ENCODE data around the gene CST7. TPM values are rescaled to one million over a fixed set of nuclear protein-coding genes. Genes with fewer than 3 reads are reported as not detected.

CST7 gene
- total RNA-seq, 1 donor from 2014 or later: 115 TPM

- no peaks in the 10 kb centered on the region for H3K9me3 Mint-ChIP-seq
- intact Hi-C loops (cut with micrococcal nuclease): no loop called here
- H3K27me3 Mint-ChIP-seq (ENCODE audit: low read depth): no peaks in the 10 kb centered on the region
- peak overlapping the region; percentile 43 for H3K27ac Mint-ChIP-seq
- peaks cover 23% of the 10 kb centered on the region for H3K4me1 Mint-ChIP-seq (ENCODE audit: low read depth)
- peaks cover 87% of the 10 kb centered on the region for H3K36me3 Mint-ChIP-seq (ENCODE audit: low read depth)
- no peak overlapping the region for H3K4me3 Mint-ChIP-seq (ENCODE audit: low read depth)
- DNase-seq (ENCODE audit: low spot score): no peak
Measured at GRCh38 chr20:24965065-24965919, 16.2 kb downstream of the CST7 start.

- Mint-ChIP-seq H3K36me3 (ENCODE audit: low read depth) (peaks cover 85% of the 10 kb centered on the region), H3K4me3 (ENCODE audit: low read depth) (no peak overlapping the region), H3K4me1 (ENCODE audit: low read depth) (peaks cover 15% of the 10 kb centered on the region), H3K27me3 (ENCODE audit: low read depth) (no peaks in the 10 kb centered on the region), H3K27ac (no peak overlapping the region), H3K9me3 (no peaks in the 10 kb centered on the region)
- intact Hi-C loops (cut with micrococcal nuclease): no loop called here
- no peak for DNase-seq (ENCODE audit: low spot score)
Measured at GRCh38 chr20:24966317-24967012, 17.4 kb downstream of the CST7 start.

DNA sequence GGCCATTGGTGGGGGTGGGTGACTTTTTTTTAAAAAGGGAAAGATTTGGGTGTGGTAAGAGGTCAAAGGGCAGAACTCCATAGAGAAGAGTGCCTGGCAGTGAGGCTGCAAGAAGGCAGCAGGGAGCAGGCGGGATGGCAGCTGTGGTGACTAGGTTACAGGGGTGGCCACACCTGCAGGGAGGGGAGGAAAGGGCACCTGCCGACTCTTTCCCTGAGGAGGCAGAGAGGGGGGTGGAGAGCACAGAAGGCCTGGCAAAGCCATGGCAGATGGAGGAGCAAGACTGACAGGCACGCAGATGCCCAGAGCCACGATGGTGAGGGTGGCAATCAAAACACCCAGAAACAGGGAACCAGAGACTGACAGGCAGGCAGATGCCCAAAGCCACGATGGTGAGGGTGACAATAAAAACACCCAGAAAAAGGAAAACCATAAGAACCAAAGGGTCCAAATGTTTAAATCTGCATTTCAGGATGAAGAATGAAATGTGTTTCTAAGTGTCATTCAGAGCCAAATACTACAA lies 19.3 kb downstream of the CST7 start:
- no peak overlapping the region for H3K27ac Mint-ChIP-seq
- intact Hi-C loops (cut with micrococcal nuclease): no loop called here
- no peak for DNase-seq (ENCODE audit: low spot score)
- no peaks in the 10 kb centered on the region for H3K27me3 Mint-ChIP-seq (ENCODE audit: low read depth)
- peaks cover 9% of the 10 kb centered on the region for H3K4me1 Mint-ChIP-seq (ENCODE audit: low read depth)
- H3K36me3 Mint-ChIP-seq (ENCODE audit: low read depth): peaks cover 77% of the 10 kb centered on the region
- H3K9me3 Mint-ChIP-seq: no peaks in the 10 kb centered on the region
- no peak overlapping the region for H3K4me3 Mint-ChIP-seq (ENCODE audit: low read depth)

- Mint-ChIP-seq H3K27ac (no peak overlapping the region), H3K4me1 (ENCODE audit: low read depth) (peaks cover 5% of the 10 kb centered on the region), H3K4me3 (ENCODE audit: low read depth) (no peak overlapping the region), H3K36me3 (ENCODE audit: low read depth) (peaks cover 82% of the 10 kb centered on the region), H3K27me3 (ENCODE audit: low read depth) (no peaks in the 10 kb centered on the region), H3K9me3 (no peaks in the 10 kb centered on the region)
- intact Hi-C loops (cut with micrococcal nuclease): no loop called here
- no peak for DNase-seq (ENCODE audit: low spot score)
Measured at GRCh38 chr20:24969186-24970029, 20.3 kb downstream of the CST7 start.

DNA sequence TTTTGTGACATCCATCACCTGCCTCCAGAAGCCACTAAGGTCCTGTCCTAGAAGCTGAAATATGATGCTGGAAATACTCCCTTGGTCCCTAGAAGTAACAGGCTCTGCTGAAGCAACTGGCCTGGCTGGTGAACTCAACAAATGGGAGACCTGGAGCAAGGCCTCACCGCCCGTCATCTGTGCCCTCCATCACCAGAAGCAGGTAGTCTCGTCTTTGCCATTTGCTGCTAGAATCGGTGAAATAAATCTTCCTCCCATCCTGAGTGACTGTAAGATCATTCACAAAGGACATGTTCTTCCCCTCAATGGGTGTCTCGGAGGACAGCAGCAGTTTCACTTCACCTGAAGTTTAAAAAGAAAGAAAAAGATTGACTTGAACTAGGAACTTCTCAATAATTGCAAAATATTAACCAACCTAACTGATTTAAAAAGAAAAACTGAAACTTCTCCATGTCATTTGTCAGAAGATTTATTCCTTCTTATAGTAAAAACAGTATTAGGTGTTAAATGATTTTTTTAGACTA lies 21.0 kb downstream of the CST7 start:
- Mint-ChIP-seq H3K27ac (no peak overlapping the region), H3K4me3 (ENCODE audit: low read depth) (no peak overlapping the region), H3K4me1 (ENCODE audit: low read depth) (peaks cover under 1% of the 10 kb centered on the region), H3K27me3 (ENCODE audit: low read depth) (no peaks in the 10 kb centered on the region), H3K9me3 (peaks cover 3% of the 10 kb centered on the region), H3K36me3 (ENCODE audit: low read depth) (peaks cover 82% of the 10 kb centered on the region)
- no peak for DNase-seq (ENCODE audit: low spot score)
- intact Hi-C loops (cut with micrococcal nuclease): no loop called here

- peaks cover 82% of the 10 kb centered on the region for H3K36me3 Mint-ChIP-seq (ENCODE audit: low read depth)
- H3K4me1 Mint-ChIP-seq (ENCODE audit: low read depth): peaks cover 1% of the 10 kb centered on the region
- no peak for DNase-seq (ENCODE audit: low spot score)
- no peaks in the 10 kb centered on the region for H3K27me3 Mint-ChIP-seq (ENCODE audit: low read depth)
- intact Hi-C loops (cut with micrococcal nuclease): no loop called here
- H3K27ac Mint-ChIP-seq: no peak overlapping the region
- H3K4me3 Mint-ChIP-seq (ENCODE audit: low read depth): no peak overlapping the region
- H3K9me3 Mint-ChIP-seq: peaks cover 10% of the 10 kb centered on the region
Measured at GRCh38 chr20:24970754-24971153, 21.7 kb downstream of the CST7 start.

DNA sequence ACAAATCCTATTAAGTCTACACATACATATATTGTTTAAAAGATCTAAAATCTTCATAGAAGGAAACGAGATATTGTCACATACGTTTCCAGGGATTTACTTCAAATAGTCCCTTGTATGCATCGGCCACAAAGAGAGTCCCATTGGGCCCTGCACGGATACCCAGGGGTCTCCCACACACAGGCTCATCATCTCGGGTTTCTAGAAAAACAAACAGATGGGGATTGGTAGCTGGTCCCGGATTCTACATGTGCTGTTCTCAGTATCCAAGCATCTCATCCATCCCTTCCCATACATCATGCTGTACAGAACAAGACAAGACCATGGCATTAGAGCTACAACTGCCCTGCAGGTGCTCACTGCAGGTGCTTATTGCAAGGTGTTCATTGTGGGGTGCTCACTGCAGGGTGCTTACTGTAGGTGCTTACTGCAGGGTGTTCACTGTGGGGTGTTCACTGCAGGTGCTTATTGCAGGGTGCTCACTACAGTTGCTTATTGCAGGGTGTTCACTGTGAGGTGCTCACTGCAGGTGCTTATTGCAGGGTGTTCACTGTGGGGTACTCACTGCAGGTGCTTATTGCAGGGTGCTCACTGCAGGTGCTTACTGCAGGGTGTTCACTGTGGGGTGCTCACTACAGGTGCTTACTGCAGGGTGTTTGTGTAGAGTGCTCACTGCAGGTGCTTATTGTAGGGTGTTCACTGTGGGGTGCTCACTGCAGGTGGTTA lies 22.5 kb downstream of the CST7 start:
- Mint-ChIP-seq H3K36me3 (ENCODE audit: low read depth) (peaks cover 82% of the 10 kb centered on the region), H3K4me1 (ENCODE audit: low read depth) (peaks cover 1% of the 10 kb centered on the region), H3K9me3 (peaks cover 18% of the 10 kb centered on the region), H3K27ac (no peak overlapping the region), H3K4me3 (ENCODE audit: low read depth) (no peak overlapping the region), H3K27me3 (ENCODE audit: low read depth) (no peaks in the 10 kb centered on the region)
- no peak for DNase-seq (ENCODE audit: low spot score)
- intact Hi-C loops (cut with micrococcal nuclease): no loop called here

DNA sequence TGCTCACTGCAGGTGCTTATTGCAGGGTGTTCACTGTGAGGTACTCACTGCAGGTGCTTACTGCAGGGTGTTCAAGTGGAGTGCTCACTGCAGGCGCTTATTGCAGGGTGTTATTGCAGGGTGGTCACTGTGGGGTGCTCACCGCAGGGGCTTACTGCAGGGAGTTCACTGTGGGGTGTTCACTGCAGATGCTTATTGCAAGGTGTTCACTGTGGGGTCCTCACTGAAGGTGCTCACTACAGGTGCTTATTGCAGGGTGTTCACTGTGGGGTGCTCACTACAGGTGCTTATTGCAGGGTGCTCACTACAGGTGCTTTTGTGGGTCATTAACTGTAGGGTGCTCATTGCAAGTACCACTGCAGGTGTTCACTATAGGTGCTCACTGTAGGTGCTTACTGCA lies 23.3 kb downstream of the CST7 start:
- DNase-seq (ENCODE audit: low spot score): no peak
- Mint-ChIP-seq H3K4me3 (ENCODE audit: low read depth) (no peak overlapping the region), H3K27me3 (ENCODE audit: low read depth) (no peaks in the 10 kb centered on the region), H3K4me1 (ENCODE audit: low read depth) (peaks cover 1% of the 10 kb centered on the region), H3K9me3 (peaks cover 22% of the 10 kb centered on the region), H3K36me3 (ENCODE audit: low read depth) (peaks cover 86% of the 10 kb centered on the region), H3K27ac (no peak overlapping the region)
- intact Hi-C loops (cut with micrococcal nuclease): no loop called here

DNA sequence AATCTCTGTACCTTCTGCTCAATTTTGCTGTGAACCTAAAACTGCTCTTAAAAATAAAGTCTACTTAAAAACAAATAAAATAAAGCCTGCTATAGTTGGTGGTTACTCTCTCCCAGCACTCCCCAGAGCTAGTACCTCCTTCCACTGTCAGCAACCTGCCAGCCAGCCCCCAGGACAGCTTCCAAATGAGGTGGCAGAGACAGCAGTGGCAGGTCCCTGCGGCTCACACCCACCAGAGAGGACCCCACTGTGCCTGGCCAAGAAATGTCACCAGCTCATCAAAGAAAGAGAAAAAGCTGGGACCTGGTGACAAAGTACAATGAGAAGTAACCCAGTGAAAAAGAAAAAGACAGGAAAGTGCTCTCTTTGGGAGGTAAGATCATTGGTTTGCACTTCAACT lies 28.3 kb downstream of the CST7 start:
- no peak for DNase-seq (ENCODE audit: low spot score)
- H3K27me3 Mint-ChIP-seq (ENCODE audit: low read depth): no peaks in the 10 kb centered on the region
- peaks cover 96% of the 10 kb centered on the region for H3K36me3 Mint-ChIP-seq (ENCODE audit: low read depth)
- H3K4me1 Mint-ChIP-seq (ENCODE audit: low read depth): peaks cover 10% of the 10 kb centered on the region
- H3K4me3 Mint-ChIP-seq (ENCODE audit: low read depth): no peak overlapping the region
- H3K27ac Mint-ChIP-seq: no peak overlapping the region
- H3K9me3 Mint-ChIP-seq: peaks cover 22% of the 10 kb centered on the region
- intact Hi-C loops (cut with micrococcal nuclease): no loop called here

DNA sequence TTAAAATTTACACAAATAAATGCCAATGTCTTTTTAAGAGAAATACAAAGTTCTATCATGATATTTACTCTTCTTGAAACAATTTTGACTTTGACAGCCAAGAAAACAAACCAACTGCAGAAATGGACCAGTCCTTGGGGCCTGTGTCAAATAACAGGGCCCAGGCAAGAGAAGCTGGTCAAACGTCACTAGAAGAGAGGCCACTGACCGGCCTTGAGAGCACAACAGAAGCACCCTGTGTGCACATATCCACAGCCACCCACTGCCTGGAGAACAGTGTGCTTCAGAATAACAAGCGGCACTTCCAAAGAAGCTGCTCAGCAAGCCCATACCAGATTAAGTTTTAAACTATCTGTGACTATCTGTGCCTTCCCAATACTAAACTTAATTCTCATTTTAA lies 28.7 kb downstream of the CST7 start:
- H3K4me3 Mint-ChIP-seq (ENCODE audit: low read depth): no peak overlapping the region
- H3K9me3 Mint-ChIP-seq: peaks cover 22% of the 10 kb centered on the region
- peaks cover 95% of the 10 kb centered on the region for H3K36me3 Mint-ChIP-seq (ENCODE audit: low read depth)
- intact Hi-C loops (cut with micrococcal nuclease): no loop called here
- no peak for DNase-seq (ENCODE audit: low spot score)
- no peaks in the 10 kb centered on the region for H3K27me3 Mint-ChIP-seq (ENCODE audit: low read depth)
- H3K27ac Mint-ChIP-seq: no peak overlapping the region
- H3K4me1 Mint-ChIP-seq (ENCODE audit: low read depth): peaks cover 11% of the 10 kb centered on the region

GRCh38 chr20:24978513-24978912 lies 29.4 kb downstream of the CST7 start:
- Mint-ChIP-seq H3K36me3 (ENCODE audit: low read depth) (peaks cover 95% of the 10 kb centered on the region), H3K9me3 (peaks cover 22% of the 10 kb centered on the region), H3K4me1 (ENCODE audit: low read depth) (peaks cover 11% of the 10 kb centered on the region), H3K27me3 (ENCODE audit: low read depth) (no peaks in the 10 kb centered on the region), H3K4me3 (ENCODE audit: low read depth) (no peak overlapping the region), H3K27ac (no peak overlapping the region)
- DNase-seq (ENCODE audit: low spot score): no peak
- intact Hi-C loops (cut with micrococcal nuclease): no loop called here

Measured in activated T-helper 2 cell treated with anti-CD3 and anti-CD28 coated beads, Interferon-gamma antibody, Interleukin-2, Interleukin-4, amounts not matched to agents 10 μg/mL and 5 μg/mL and 100 μg/mL, durations not matched to agents 14 hours and 24 hours and 36 hours (primary cell).